Trophoblast cell (in vitro differentiated cells and primary cell): ENCODE measurements around the gene SLC2A6.

Source experiments
- DNase-seq, 2 donors: peaks; one replicate each; pipeline ENCODE4 v3.0.0-alpha.2; 2016
- H2AFZ ChIP-seq: 2 replicates; pipeline ENCODE4 v1.6.1; 2013; ENCODE audit warnings: low read length, moderate library complexity, mild to moderate bottlenecking; ENCODE audit not compliant: insufficient read depth, poor library complexity
- H2AK5ac ChIP-seq: 2 replicates; pipeline ENCODE4 v1.6.1; 2013; ENCODE audit warnings: mild to moderate bottlenecking, low read length
- H2BK120ac ChIP-seq: 2 replicates; pipeline ENCODE4 v1.6.1; 2013; ENCODE audit warnings: low read length, mild to moderate bottlenecking, moderate library complexity; ENCODE audit not compliant: insufficient read depth, poor library complexity
- H2BK12ac ChIP-seq: 2 replicates; pipeline ENCODE4 v1.6.1; 2013; ENCODE audit warnings: mild to moderate bottlenecking, low read length, moderate library complexity
- H2BK5ac ChIP-seq: 2 replicates; pipeline ENCODE4 v1.6.1; 2013; ENCODE audit warnings: low read length, low read depth, moderate library complexity, mild to moderate bottlenecking; ENCODE audit not compliant: poor library complexity
- H3K14ac ChIP-seq: 2 replicates; pipeline ENCODE4 v1.6.1; 2013; ENCODE audit warnings: mild to moderate bottlenecking, low read length
- H3K18ac ChIP-seq: 2 replicates; pipeline ENCODE4 v1.6.1; 2013; ENCODE audit warnings: mild to moderate bottlenecking, low read length
- H3K23ac ChIP-seq: 2 replicates; pipeline ENCODE4 v1.6.1; 2013; ENCODE audit warnings: low read length
- H3K27ac ChIP-seq: 2 replicates; pipeline ENCODE4 v1.5.1; 2013; ENCODE audit warnings: low read depth, mild to moderate bottlenecking, inconsistent platforms, low read length, moderate library complexity
- H3K27me3 ChIP-seq: 2 replicates; pipeline ENCODE4 v1.6.1; 2013; ENCODE audit warnings: inconsistent platforms, mild to moderate bottlenecking, low read length, moderate library complexity; ENCODE audit not compliant: insufficient read depth
- H3K36me3 ChIP-seq, 2 experiments: 1 replicate in 1 of 2; 2 replicates in 1 of 2; pipeline ENCODE4 v1.6.1; 2013; ENCODE audit warnings: low read length in 2 of 2, mild to moderate bottlenecking in 2 of 2, moderate library complexity in 1 of 2; ENCODE audit not compliant: insufficient read depth in 2 of 2, control insufficient read depth in 1 of 2
- H3K4ac ChIP-seq: 2 replicates; pipeline ENCODE4 v1.6.1; 2013; ENCODE audit warnings: low read depth, mild to moderate bottlenecking, low read length, moderate library complexity
- H3K4me1 ChIP-seq, 2 experiments: 1 replicate in 1 of 2; 2 replicates in 1 of 2; pipeline ENCODE4 v1.6.1; 2013; ENCODE audit warnings: low read length in 2 of 2, mild to moderate bottlenecking in 2 of 2, moderate library complexity in 1 of 2; ENCODE audit not compliant: insufficient read depth in 2 of 2, control insufficient read depth in 1 of 2
- H3K4me2 ChIP-seq: 2 replicates; pipeline ENCODE4 v1.6.1; 2013; ENCODE audit warnings: inconsistent platforms, mild to moderate bottlenecking, low read length, moderate library complexity
- H3K4me3 ChIP-seq: 2 replicates; pipeline ENCODE4 v1.5.1; 2013; ENCODE audit warnings: mild to moderate bottlenecking, low read depth, low read length, inconsistent platforms
- H3K79me1 ChIP-seq: one replicate; pipeline ENCODE4 v1.6.1; 2013; ENCODE audit warnings: low read length
- H3K79me2 ChIP-seq: 2 replicates; pipeline ENCODE4 v1.6.1; 2013; ENCODE audit warnings: low read length, mild to moderate bottlenecking; ENCODE audit not compliant: control insufficient read depth, insufficient read depth, poor library complexity
- H3K9ac ChIP-seq: 2 replicates; pipeline ENCODE4 v1.6.1; 2013; ENCODE audit warnings: mild to moderate bottlenecking, low read length
- H3K9me3 ChIP-seq: 2 replicates; pipeline ENCODE4 v1.6.1; 2013; ENCODE audit warnings: low read depth, mild to moderate bottlenecking, control low read depth, inconsistent platforms, low read length; ENCODE audit not compliant: insufficient read depth
- H4K12ac ChIP-seq: 2 replicates; pipeline ENCODE4 v1.6.1; 2013; ENCODE audit warnings: low read depth, mild to moderate bottlenecking, low read length, moderate library complexity
- H4K8ac ChIP-seq: 2 replicates; pipeline ENCODE4 v1.6.1; 2013; ENCODE audit warnings: low read depth, mild to moderate bottlenecking, low read length, moderate library complexity
- H4K91ac ChIP-seq: one replicate; pipeline ENCODE4 v1.6.1; 2013; ENCODE audit warnings: low read depth, mild to moderate bottlenecking, low read length, moderate library complexity
- WGBS: extraction: QIAGEN DNeasy Blood & Tissue Kit; methylation state at CpG from one replicate; pipeline ENCODE4 v1.1.7; 2013; ENCODE audit warnings: missing lambda C conversion rate; ENCODE audit not compliant: insufficient read length, insufficient coverage; ENCODE audit errors: extremely low coverage; 5-methylcytosine and 5-hydroxymethylcytosine counted together

SLC2A6 gene

DNA sequence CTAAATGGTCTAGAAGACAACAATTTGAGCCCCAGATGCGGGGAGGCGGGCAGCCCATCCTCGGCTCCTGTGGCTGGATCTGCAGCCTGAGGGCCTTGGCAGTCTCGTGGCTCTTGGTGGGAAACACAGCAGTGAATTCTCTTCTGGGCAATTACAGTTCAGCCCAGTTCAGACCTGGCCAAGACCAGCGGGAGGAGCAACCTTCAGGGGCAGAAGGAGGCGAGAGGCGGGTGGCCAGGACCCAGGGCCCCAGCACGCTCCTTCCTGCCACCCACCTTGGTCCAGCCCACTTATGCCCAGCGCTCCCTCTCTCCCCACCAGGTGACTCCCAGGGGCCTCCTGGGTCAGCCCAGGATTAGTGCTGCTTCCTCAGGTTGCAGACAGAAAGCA, 38.1 kb upstream of the SLC2A6 start:
- Histone ChIP-seq H3K27ac (no peak overlapping the region), H2BK12ac (no peak overlapping the region), H4K8ac (no peak overlapping the region), H3K14ac (no peak overlapping the region), H3K27me3 (no peaks in the 10 kb centered on the region), H3K9ac (no peak overlapping the region), H3K4me3 (no peak overlapping the region), H2BK5ac (no peak overlapping the region), H4K91ac (no peak overlapping the region), H3K4me2 (no peak overlapping the region), H2BK120ac (no peak overlapping the region), H3K18ac (no peak overlapping the region), H3K4me1 (peaks cover 0 to 4% of the 10 kb centered on the region in 2 experiments), H3K4ac (no peak overlapping the region), H4K12ac (no peak overlapping the region), H2AFZ (no peak overlapping the region), H2AK5ac (no peak overlapping the region), H3K23ac (no peak overlapping the region), H3K79me1 (no peaks in the 10 kb centered on the region), H3K36me3 (no peaks in the 10 kb centered on the region), H3K9me3 (peaks cover 7% of the 10 kb centered on the region), H3K79me2 (no peaks in the 10 kb centered on the region)
- DNase-seq, result no peak
- no CpG with 5 or more reads among the region's 9 CpGs for WGBS

DNA sequence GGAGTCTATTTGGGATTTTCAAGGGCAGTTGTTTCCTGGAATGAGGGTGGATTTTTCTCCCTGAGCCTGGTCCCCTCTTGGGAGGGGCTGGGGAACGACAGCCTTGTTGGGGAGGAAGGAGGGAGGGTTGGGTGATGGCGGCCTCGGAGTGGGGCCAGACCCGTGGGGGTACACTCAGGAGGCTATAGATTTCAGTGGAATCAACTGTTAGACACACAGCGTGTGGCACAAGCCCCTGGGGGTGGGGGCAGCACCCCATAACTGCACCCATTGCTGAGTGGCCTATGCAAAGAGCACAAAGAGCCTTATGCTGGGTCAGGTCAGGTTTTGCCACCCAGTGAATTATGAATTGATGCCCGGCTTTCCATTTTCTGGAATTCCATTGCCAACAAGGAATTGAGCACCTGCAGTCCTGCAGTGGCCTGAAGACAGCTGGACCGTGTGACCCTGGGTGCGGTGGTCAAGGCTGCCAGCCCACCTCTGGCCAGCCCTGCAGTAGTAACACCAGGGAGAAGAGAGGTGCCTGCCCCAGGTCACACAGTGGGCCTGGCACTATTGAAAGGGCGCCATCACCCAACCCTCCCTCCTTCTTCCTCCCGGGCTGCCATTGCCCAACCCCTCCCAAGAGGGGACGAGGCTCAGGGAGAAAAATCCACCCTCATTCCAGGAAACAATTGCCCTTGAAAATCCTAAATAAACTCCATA, 37.5 kb upstream of the SLC2A6 start:
- H4K91ac ChIP-seq, result no peak overlapping the region
- no peak overlapping the region for H3K9ac ChIP-seq
- H4K8ac ChIP-seq, result no peak overlapping the region
- H3K18ac ChIP-seq, result no peak overlapping the region
- H3K4me3 ChIP-seq, result no peak overlapping the region
- no peak overlapping the region for H3K4me2 ChIP-seq
- WGBS, result no CpG with 5 or more reads among the region's 11 CpGs
- no peak overlapping the region for H3K23ac ChIP-seq
- no peaks in the 10 kb centered on the region for H3K27me3 ChIP-seq
- H2AK5ac ChIP-seq, result no peak overlapping the region
- H3K27ac ChIP-seq, result no peak overlapping the region
- no peak overlapping the region for H3K14ac ChIP-seq
- no peak overlapping the region for H3K4ac ChIP-seq
- H3K9me3 ChIP-seq, result peaks cover 13% of the 10 kb centered on the region
- no peak overlapping the region for H4K12ac ChIP-seq
- no peak overlapping the region for H2BK12ac ChIP-seq
- no peaks in the 10 kb centered on the region for H3K36me3 ChIP-seq
- DNase-seq, result no peak
- H2AFZ ChIP-seq, result no peak overlapping the region
- no peak overlapping the region for H2BK120ac ChIP-seq
- no peak overlapping the region for H2BK5ac ChIP-seq
- no peaks in the 10 kb centered on the region for H3K79me1 ChIP-seq
- peaks cover 0 to 4% of the 10 kb centered on the region in 2 experiments for H3K4me1 ChIP-seq
- H3K79me2 ChIP-seq, result no peaks in the 10 kb centered on the region

DNA sequence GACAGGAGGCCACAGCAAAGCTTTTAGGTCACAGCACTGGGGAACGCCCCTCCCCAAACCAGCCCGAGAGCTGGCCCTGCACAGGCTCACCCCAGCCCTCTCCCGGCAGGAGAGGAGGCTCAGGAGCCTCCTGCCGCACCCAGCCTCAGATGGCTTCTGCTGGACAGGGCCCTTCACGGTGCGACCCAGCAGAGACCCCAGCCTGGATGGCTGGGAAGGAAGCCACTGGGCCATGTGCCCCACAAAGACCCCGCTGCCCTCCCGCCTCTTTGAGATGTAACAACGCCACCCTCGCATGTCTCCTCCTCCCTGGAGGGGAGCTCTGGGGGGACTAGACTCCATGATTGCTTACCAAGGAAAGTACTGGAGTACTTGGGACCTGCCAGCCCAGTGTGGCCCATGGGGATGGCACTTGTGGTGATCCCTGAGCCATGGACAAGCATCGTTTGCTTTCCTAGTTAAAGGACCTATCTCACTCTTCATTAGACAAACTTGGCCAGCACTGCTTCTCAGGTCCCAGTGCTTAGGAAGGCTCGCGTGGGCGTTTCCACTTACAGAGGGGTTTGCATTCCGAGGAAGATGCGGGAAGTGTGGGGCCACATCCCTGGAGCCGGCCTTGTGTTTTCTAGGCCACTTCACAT, 36.8 kb upstream of the SLC2A6 start:
- Histone ChIP-seq H3K9ac (no peak overlapping the region), H3K79me1 (no peaks in the 10 kb centered on the region), H2AK5ac (no peak overlapping the region), H3K4me3 (no peak overlapping the region), H3K79me2 (no peaks in the 10 kb centered on the region), H3K18ac (no peak overlapping the region), H3K14ac (no peak overlapping the region), H3K36me3 (no peaks in the 10 kb centered on the region), H4K12ac (no peak overlapping the region), H3K4me1 (peaks cover 0 to 4% of the 10 kb centered on the region in 2 experiments), H2BK12ac (no peak overlapping the region), H3K27ac (no peak overlapping the region), H4K8ac (no peak overlapping the region), H3K9me3 (peaks cover 14% of the 10 kb centered on the region), H3K4ac (no peak overlapping the region), H2AFZ (no peak overlapping the region), H2BK120ac (no peak overlapping the region), H4K91ac (peak overlapping the region; percentile 1), H3K23ac (no peak overlapping the region), H2BK5ac (no peak overlapping the region), H3K27me3 (no peaks in the 10 kb centered on the region), H3K4me2 (no peak overlapping the region)
- no CpG with 5 or more reads among the region's 17 CpGs for WGBS
- DNase-seq, result no peak

DNA sequence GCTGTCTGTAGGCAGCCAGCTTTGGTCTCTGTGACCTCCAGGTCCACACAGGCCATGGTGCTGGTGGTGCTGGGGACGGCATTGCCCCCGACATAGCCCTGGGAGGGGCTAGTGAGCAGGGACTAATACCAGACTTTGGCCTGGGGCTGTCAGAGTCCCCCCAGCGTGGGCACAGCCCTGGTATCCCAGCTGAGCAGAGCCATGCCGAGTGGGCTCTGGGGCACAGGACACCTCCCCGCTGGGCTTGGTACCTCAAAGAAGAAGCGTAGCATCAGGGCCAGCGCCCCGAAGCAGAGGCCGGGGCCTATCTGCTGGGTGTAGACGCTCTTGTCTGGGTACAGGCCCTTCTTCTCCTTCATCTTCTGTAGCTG, 36.3 kb upstream of the SLC2A6 start:
- Histone ChIP-seq H3K4ac (no peak overlapping the region), H4K91ac (peak overlapping the region; percentile 1), H4K8ac (no peak overlapping the region), H3K4me3 (no peak overlapping the region), H2AK5ac (no peak overlapping the region), H3K36me3 (no peaks in the 10 kb centered on the region), H3K18ac (no peak overlapping the region), H2BK5ac (no peak overlapping the region), H3K4me1 (peaks cover 0 to 6% of the 10 kb centered on the region in 2 experiments), H3K79me2 (no peaks in the 10 kb centered on the region), H3K79me1 (no peaks in the 10 kb centered on the region), H3K23ac (no peak overlapping the region), H3K27me3 (no peaks in the 10 kb centered on the region), H3K4me2 (no peak overlapping the region), H2BK12ac (no peak overlapping the region), H2AFZ (no peak overlapping the region), H3K9ac (no peak overlapping the region), H2BK120ac (no peak overlapping the region), H3K9me3 (peaks cover 14% of the 10 kb centered on the region), H3K14ac (no peak overlapping the region), H3K27ac (no peak overlapping the region), H4K12ac (no peak overlapping the region)
- no CpG with 5 or more reads among the region's 10 CpGs for WGBS
- no peak for DNase-seq
